Endothelial cell (in vitro differentiated cells): Measurements from ENCODE around the gene OLFM4. TPM values are rescaled to one million over a fixed set of nuclear protein-coding genes. Genes with fewer than 3 reads are reported as not detected.

Experiments
- DNase-seq: peaks from one replicate; pipeline ENCODE4 v3.0.0; 2021; ENCODE audit warnings: low spot score
- H3K27ac Mint-ChIP-seq: one replicate; pipeline ENCODE4 v1.8.0; 2021; ENCODE audit warnings: mixed read lengths, inconsistent platforms; ENCODE audit not compliant: unreplicated experiment
- H3K27me3 Mint-ChIP-seq: one replicate; pipeline ENCODE4 v1.8.0; 2021; ENCODE audit warnings: mild to moderate bottlenecking, moderate library complexity, mixed read lengths, inconsistent platforms; ENCODE audit not compliant: unreplicated experiment
- H3K36me3 Mint-ChIP-seq: one replicate; pipeline ENCODE4 v1.8.0; 2021; ENCODE audit warnings: mild to moderate bottlenecking, low read depth, mixed read lengths, inconsistent platforms; ENCODE audit not compliant: unreplicated experiment
- H3K4me1 Mint-ChIP-seq: one replicate; pipeline ENCODE4 v1.8.0; 2021; ENCODE audit warnings: mild to moderate bottlenecking, mixed read lengths, inconsistent platforms; ENCODE audit not compliant: unreplicated experiment
- H3K4me3 Mint-ChIP-seq: one replicate; pipeline ENCODE4 v1.8.0; 2021; ENCODE audit warnings: mild to moderate bottlenecking, mixed read lengths, inconsistent platforms; ENCODE audit not compliant: unreplicated experiment
- H3K9me3 Mint-ChIP-seq: one replicate; pipeline ENCODE4 v1.8.0; 2021; ENCODE audit warnings: mixed read lengths, inconsistent platforms; ENCODE audit not compliant: unreplicated experiment
- CTCF ChIP-seq: fragments of 200-600 bp; sonication (generic); IDR thresholded peaks from one replicate; pipeline ENCODE4 v1.5.0; 2021; ENCODE audit warnings: antibody characterized with exemption; ENCODE audit not compliant: unreplicated experiment
- total RNA-seq: library from RNA; stranded (reverse); fragmentation: NEBNext Ultra II Directional; extraction: Animal tissue kit (Norgen Biotek cat#: 25700); gene quantifications from one replicate; pipeline ENCODE4 v1.2.1, GENCODE V29; 2021; ENCODE audit not compliant: unreplicated experiment

OLFM4 gene
- total RNA-seq, 1 donor from 2014 or later = not detected

- Mint-ChIP-seq H3K27me3 (no peaks in the 10 kb centered on the region), H3K36me3 (no peaks in the 10 kb centered on the region), H3K9me3 (no peaks in the 10 kb centered on the region), H3K4me1 (peaks cover 1% of the 10 kb centered on the region), H3K27ac (no peak overlapping the region), H3K4me3 (no peak overlapping the region)
- DNase-seq = no peak
- no peak for TF ChIP-seq CTCF
Measured at GRCh38 chr13:53041968-53042516, 13.4 kb downstream of the OLFM4 start.

GRCh38 chr13:53042877-53043276 lies 14.3 kb downstream of the OLFM4 start:
- no peak overlapping the region for H3K27ac Mint-ChIP-seq
- H3K36me3 Mint-ChIP-seq = no peaks in the 10 kb centered on the region
- no peaks in the 10 kb centered on the region for H3K27me3 Mint-ChIP-seq
- H3K4me1 Mint-ChIP-seq = peaks cover 5% of the 10 kb centered on the region
- no peak for DNase-seq
- TF ChIP-seq CTCF = no peak
- no peak overlapping the region for H3K4me3 Mint-ChIP-seq
- H3K9me3 Mint-ChIP-seq = no peaks in the 10 kb centered on the region

- no peak for TF ChIP-seq CTCF
- Mint-ChIP-seq H3K4me1 (peaks cover 5% of the 10 kb centered on the region), H3K27ac (no peak overlapping the region), H3K9me3 (no peaks in the 10 kb centered on the region), H3K4me3 (no peak overlapping the region), H3K27me3 (no peaks in the 10 kb centered on the region), H3K36me3 (no peaks in the 10 kb centered on the region)
- no peak for DNase-seq
Measured at GRCh38 chr13:53043398-53043797, 14.8 kb downstream of the OLFM4 start.

DNA sequence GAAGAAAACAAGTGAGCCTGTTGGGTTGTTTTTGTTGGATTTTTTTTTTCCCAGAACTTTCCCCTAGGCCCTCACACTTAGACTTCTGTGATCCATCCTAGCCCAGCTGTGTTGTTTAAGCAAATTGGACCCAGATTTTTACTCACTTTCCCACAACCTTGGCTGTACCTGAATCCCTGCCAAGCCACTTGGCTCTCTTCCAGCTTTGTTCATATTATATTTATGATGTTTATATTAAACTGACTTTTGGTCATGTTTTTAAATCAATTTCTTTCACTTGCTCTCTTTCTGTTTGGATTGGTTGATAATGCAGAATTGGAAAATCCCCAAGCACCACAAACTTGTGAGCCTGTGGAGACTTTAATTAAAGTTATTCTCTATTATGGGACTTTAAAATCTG lies 16.6 kb downstream of the OLFM4 start:
- Mint-ChIP-seq H3K4me1 (peaks cover 5% of the 10 kb centered on the region), H3K36me3 (no peaks in the 10 kb centered on the region), H3K9me3 (no peaks in the 10 kb centered on the region), H3K4me3 (no peak overlapping the region), H3K27me3 (no peaks in the 10 kb centered on the region), H3K27ac (no peak overlapping the region)
- no peak for DNase-seq
- TF ChIP-seq CTCF = no peak

DNA sequence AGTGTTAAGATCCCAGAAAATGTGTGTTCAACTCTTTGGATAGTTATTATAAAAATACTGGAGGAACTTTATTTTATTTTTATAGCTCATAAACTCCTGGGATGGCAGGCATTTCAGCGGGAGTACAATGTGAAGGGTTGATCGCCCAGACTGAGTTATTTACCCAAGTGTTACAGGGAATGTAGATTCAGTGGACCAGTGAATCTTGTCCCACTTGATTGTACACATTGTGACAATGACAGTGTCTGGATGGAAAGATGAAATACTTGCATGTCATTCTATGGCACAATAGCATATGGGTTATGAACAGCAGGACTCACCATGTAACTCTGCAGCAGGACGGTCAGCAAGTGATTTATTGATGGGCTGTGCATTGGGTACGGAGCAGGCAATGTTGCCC lies 20.3 kb downstream of the OLFM4 start:
- Mint-ChIP-seq H3K27ac (no peak overlapping the region), H3K4me3 (no peak overlapping the region), H3K36me3 (no peaks in the 10 kb centered on the region), H3K4me1 (peaks cover 5% of the 10 kb centered on the region), H3K27me3 (no peaks in the 10 kb centered on the region), H3K9me3 (no peaks in the 10 kb centered on the region)
- no peak for DNase-seq
- no peak for TF ChIP-seq CTCF
